NCI-H2107 (cell line): Measurements from ENCODE around the gene GFI1.
"Not testable (repeated sequence)": the region's sequence is repeated elsewhere in the genome, so short reads cannot be mapped to it uniquely, and the experiment has no call there.

Experiments
- DNase-seq: peaks from one replicate; lab custom pipeline; 2025; lab: John Stamatoyannopoulos, UW

Gene GFI1

DNA sequence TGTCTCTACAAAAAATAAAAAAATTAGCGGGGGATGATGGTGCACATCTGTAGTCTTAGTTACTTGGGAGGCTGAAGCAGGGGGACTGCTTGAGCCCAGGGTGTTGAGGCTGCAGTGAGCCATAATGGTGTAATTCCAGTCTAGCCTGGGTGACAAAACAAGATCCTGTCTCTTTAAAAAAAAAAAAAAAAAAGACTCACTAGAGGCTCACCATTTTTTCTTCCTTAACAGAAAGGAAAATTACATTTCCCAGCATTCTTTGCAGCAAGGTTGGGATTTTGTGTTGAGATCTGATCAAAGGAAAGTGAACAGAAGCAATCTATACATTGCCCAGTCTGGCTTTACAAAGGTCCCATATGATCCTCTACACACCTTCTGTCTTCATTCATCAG, 21.5 kb downstream of the GFI1 start:
- no peak for DNase-seq

DNA sequence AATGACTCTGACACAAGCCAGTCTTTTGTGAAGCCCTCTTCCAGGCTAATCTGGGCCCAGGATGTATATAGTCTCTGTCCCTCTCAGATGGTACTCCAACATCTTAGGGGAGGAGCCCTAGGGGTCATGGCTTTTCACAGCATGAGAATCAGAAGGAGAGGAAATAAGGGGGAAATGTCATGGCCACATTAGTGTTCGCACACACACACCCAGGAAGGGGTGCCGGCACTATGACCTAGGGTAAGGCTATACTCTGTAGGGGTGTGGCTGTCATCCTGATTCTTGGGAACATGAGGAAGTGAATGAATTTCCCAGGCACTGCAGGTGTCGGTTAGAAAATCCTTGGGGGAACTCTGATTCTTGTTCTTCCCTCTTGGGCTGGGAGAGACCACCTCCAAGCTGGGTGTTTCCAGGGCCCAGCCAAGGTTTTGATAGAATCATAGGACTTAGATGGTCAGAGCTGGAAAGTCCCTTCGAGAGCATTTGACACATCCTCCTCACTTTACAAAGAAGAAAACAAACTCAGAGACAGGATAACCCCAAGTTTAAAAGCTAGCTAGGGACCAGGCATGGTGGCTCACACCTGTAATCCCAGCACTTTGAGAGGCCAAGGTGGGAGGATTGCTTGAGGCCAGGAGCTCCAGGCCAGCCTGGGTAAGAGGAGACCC, 22.0 kb downstream of the GFI1 start:
- DNase-seq = no peak

DNA sequence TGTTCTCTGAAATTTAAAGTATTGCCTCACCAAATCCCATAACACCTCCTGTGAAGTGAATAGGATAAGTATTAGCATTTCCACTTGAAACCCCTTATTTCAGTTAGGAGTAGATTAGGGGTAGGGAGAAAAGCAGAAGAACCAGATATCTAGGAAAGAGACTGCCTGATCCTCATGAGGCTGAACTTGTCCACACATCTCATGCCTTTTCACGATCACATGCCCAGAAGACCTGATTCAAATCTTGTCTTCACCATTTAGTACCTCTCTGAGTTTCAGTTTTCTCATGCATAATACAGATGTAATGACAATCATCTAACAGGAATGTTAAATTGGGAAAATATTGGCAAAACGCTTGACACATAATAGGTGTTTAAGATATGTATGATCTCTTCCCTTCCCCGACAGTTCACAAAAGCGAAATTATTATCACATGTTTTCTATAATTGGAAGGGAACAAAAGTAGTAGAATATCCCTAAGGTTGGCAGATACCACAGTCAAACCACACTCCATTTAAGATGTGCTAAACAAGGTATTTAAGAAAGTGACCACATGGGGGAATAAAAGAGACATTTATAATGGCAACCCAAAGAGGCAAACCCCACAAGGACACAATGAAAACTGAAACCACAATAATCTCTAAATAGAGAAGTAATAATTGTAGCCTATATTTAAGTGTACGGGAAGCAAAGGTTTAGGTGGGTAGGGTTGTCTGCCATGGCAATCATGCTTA, 25.2 kb downstream of the GFI1 start:
- DNase-seq = no peak

DNA sequence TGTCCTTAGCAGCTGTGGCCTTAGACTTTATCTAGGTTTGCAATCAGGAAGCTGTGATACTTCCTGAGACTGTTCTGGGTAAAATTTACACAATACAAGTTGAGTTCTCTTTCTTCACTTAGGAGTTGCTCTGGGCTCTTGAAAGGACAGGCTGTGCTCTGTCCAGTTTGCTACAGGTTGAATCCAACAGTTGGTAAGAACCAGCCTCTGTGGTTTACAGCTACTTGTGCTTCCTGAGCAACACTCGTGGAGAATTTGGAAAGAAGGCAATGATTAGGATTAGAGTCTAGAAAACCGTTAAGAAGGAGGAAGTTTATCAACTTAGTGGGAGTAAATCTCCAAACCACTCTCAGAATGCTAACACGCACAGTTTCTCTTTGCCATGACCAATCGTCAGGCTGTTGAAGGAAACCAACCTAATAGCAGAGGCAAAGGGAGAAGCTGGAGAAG, 26.8 kb downstream of the GFI1 start:
- no peak for DNase-seq

DNA sequence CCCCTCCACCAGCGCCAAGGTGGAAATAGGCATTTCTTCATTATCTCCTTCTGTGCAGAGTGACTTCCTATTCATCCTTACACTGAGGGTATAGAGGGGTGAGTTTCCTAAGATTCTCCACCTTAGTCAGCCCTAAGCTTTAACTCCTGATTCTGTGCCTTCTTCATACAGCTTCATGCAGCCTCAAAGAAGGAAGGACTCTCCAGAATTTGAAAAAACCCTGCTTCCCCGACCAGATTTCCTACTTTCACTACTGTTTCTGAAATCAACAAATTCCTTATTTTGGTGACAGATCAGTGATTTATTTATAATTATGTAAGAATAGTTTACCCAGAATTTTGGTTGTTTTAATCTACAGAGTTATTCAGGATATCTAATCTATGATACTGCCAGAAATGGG, 28.6 kb downstream of the GFI1 start:
- DNase-seq = no peak

DNA sequence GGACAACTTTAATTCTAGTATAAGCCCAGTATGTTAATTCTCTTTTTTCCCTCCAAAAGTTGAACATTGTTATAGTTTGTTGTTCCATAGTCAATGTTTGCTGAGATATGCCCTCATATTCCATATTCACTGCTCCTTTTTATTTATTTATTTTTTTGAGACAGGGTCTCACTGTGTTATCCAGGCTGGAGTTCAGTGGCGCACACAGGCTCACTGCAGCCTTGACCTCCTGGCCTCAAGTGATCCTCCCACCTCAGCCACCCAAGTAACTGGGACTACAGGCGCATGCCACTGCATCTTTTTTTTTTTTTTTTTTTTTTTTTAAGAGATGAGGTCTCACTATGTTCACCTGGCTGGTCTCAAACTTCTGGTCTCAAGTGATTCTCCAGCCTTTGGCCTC, 38.7 kb downstream of the GFI1 start:
- no peak for DNase-seq

DNA sequence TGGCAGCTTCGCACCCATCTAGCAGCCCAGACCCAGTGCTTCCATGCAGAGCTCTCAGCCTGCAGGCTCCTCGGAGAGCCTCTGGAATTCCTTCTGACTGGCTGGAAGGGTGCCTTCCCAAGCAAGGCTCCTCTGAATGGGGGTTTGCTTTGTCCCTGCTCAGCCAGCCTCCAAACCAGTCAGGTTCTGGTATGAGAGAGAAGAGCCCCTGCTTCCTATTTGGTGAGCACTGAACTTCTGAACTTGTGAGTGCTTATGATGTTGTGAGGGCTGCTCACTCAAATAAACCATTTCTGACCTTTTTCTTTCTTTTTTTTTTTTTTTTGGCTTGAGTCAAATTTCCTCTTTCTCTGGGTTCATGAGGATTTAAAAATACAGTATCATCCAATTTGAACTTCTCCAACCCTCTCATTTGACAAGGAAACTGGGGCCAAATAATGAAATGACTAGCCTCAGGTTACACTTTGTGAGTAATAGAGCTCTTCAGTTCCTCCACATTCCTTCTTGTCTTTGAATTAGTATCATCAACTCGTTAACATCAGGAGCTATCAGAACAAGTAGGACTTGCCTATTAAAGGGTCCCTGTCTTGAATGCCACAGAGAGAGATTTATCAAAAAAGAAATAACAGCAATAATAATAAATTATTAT, 39.6 kb downstream of the GFI1 start:
- DNase-seq = no peak

DNA sequence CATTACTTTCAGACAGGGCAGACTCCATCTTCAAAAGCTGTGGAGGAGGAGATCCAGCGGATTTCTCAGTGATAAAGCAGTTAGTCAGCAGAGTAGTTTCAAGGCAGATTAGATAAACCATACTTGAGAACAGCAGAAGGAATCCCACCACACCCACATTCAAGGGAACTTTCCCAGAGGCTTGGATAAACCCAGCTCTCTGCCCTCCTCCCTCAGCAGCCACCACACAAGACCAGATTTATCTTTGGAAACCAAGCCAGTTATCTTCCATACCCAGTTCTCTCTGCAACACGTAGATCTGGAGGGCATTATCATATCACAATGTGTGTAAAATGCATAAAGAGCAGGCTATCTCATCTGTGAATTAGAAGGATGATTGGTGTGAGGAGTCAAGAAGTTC, 40.2 kb downstream of the GFI1 start:
- DNase-seq = no peak

DNA sequence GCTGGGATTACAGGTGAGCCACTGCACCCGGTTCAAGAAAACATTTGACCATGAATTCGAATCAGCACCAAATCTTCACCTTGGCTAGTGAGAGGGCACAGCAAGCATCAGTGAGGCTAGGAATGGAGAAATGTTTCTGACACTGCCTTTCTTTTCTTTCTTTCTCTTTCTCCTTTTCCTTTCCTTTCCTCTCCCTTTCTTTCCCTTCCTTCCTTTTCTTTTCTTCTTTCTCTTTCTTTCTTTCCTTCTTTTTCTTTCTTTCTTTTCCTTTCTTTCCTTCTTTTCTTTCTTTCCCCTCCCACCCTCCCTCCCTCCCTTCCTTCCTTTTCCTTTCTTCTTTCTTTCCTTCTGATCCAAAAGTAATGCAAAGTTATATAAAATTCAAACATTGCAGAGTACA, 40.9 kb downstream of the GFI1 start:
- DNase-seq = no peak

DNA sequence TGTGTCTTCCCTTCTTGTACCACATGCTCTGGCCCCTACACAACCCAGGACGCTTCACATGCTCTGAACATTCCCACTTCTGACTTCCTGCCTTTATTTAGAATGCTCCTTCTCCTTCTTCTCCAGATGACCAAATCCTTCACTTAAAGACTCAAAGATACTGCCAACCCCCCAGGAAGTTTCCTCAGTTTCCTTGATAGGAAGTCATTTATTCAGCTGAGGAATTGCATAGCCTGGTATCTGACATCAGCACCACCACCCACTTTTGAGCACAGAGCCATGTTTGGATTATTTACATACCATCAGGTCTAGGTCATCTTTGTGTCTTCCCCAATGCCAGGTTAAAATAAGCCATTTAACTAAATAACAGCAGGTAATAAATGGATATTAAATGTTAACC, 42.4 kb downstream of the GFI1 start:
- no peak for DNase-seq

DNA sequence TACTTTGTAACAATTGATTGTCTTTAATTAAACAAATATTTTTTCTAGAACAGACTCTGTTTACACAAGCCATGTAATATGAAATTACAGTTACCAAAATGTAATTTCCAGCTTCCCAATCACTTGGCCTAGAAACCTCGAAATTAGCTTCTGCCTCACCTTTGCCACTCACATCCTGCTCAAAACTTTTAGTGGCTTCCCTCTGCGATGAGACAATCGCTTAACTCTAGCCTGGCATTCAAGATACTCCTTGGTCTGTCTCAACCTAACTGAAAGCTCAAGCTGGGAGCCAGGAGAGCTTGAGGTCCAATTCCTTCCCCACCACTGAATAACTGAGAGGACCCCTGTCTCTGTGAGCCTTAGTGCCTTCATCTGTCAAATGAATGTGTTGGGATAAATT, 42.8 kb downstream of the GFI1 start:
- DNase-seq = no peak

DNA sequence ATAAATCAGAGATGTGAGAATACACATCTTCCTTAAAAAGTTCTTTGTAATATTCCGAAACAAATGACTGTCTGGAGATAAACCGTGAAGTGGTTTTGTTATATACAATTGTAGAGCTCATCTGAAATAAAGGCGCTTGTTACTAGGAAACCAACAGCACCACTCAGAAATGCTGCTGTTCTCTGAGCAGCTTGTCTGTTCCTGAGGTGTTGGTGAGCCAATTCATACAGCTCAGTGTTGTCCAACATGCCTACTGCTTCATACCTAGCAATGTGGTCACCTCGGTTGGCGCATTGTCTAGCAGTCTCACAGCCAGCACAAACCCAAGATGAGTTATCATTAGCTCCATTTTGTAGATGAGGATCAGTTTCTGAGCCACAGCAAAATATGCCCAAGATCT, 44.4 kb downstream of the GFI1 start:
- DNase-seq = no peak

DNA sequence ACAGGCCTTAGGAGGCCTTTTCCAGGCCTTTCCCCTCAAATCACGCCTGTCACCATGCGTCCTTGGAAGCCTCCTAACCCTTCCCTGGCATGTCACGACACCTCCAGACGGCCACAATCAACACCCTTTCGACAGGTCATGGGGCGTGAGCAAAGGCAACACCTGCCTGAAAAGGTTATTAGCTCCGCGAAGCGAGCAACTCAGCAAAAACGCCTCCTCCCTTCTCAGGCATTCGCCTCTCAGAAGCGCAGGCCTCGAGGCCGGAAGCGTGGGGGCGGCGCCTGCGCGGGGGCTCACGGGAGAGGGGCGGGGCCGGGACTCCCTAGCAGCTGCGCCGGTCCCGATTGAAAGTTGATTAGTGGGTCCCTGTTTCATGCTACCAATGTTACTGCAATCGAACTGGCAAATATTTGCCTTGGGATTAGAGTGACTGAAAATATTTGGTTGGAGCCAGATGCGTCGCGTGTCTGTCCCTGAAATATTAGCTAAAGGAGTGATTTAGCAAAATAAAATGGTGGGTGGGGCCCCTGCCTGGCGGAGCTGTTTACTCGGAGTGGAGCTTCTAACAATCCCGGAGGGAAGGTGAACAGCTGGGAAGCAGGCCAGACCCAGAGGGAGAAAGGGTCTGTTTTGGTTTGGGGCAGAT, 44.9 kb downstream of the GFI1 start:
- DNase-seq = no peak

DNA sequence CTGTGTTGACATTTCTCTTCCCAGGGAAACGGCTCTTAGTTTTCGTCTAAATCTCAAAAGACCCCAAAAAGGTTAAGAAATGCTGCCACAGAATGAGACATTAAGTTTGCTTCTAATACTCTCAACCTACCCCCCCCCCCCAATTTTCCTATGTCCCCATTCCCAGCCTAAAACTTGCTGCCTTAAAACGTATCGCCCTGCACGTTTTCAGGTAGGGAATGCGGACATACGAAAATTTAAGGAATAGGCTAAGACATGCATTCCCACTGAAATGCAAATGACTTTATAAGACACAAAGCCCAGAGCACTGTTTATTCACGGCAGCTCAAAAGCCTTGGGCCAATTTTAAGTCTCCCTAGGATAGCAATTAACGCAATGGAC, 45.4 kb downstream of the GFI1 start:
- DNase-seq = no peak

DNA sequence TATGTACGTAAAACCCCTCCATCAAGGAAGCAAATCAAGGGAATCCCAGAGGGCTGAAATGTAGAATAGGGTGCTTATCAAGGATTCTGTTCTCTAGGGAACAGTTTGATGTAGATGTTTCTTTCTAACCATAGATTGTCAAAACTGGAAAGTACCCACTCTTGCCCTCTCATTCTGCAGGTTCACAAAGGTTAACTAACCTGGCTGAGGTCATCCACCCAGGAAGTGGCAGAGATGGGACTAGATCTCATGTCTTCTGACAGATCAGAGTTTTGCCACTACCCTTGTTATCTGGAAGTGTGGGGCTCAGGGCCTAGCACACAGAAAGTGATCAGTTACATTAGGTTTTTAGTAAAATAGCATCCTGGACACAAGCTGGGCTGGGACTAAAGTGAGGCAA, 47.4 kb downstream of the GFI1 start:
- no peak for DNase-seq

DNA sequence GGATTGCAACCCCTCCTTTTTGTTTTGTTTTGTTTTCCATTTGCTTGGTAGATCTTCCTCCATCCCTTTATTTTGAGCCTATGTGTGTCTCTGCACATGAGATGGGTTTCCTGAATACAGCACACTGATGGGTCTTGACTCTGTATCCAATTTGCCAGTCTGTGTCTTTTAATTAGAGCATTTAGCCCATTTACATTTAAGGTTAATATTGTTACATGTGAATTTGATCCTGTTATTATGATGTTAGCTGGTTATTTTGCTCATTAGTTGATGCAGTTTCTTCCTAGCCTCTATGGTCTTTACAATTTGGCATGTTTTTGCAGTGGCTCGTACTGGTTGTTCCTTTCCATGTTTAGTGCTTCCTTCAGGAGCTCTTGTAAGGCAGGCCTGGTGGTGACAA, 52.2 kb downstream of the GFI1 start:
- DNase-seq = not testable (repeated sequence)

DNA sequence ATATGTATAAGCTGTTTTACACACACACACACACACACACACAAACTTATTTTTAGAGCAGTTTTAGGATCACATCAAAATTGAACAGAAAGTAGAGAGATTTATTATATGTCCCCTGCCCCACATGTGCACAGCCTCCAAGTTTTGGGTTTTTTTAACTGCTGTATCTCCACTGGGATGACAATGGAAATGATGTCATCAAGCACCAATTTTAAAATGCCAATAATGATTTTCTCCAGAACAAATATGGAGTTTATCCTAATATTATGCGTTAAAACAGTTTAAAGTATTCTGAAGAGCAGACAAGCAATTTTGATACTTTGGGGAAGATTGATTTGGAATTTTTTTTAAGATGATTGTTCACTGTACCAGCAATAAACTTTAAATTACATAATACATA, 56.7 kb downstream of the GFI1 start:
- no peak for DNase-seq

DNA sequence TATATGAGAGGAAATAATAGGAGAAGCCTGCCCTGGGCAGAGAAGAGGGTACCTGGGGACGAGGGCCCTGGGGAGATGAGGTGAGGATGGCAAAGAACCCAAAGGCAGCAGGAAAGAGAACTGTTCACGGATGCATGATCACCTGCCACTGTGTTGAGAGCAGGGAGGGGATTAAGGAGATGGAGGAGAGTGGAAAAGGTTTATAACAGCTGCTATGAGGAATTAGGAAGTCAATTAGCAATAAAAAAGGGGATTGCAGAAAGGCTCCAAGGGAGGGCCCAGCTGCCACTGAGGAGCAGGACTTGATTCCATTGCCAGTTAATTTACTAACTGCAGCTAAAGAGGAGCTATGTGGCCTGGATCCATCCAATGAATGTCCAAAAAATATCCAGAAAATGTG, 61.1 kb downstream of the GFI1 start:
- DNase-seq = no peak
